Stomach (tissue), 4 donors: ENCODE data around the gene PEA15.

Experiments used
- POLR2AphosphoS5 ChIP-seq, 3 donors: sonication (generic); formaldehyde crosslinking; IDR thresholded peaks; one replicate each; pipeline ENCODE4 v1.6.1; 2016; ENCODE audit warnings: antibody characterized with exemption in 3 of 3
- TF ChIP-seq, protein P1 (sequence below), 7 experiments: fragments of 450-650 bp in 4 of 7; fragments of 200-600 bp in 3 of 7; sonication (generic) in 3 of 7; IDR thresholded peaks; one replicate each; pipeline ENCODE4 v1.5.1; 2016 to 2019; ENCODE audit warnings: antibody characterized with exemption in 7 of 7, control low read depth in 2 of 7, mild to moderate bottlenecking in 1 of 7

DNA sequence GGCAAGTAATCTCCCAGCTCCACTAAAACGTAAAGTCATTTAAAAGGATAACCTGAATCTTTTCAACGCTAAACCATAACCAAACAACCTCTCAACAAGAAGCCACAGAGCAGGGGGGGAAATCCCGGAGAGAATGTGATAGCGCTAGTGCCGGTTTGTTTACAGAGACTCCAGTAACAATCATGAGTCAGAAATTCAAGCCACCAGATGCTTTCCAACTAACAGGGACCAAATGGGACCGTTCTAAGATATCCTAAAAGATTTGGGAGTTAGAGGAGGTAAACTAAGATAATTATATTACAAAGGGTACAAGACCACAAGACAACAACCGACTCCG is 56.3 kb downstream of the PEA15 start:
- TF ChIP-seq, protein P1, sequence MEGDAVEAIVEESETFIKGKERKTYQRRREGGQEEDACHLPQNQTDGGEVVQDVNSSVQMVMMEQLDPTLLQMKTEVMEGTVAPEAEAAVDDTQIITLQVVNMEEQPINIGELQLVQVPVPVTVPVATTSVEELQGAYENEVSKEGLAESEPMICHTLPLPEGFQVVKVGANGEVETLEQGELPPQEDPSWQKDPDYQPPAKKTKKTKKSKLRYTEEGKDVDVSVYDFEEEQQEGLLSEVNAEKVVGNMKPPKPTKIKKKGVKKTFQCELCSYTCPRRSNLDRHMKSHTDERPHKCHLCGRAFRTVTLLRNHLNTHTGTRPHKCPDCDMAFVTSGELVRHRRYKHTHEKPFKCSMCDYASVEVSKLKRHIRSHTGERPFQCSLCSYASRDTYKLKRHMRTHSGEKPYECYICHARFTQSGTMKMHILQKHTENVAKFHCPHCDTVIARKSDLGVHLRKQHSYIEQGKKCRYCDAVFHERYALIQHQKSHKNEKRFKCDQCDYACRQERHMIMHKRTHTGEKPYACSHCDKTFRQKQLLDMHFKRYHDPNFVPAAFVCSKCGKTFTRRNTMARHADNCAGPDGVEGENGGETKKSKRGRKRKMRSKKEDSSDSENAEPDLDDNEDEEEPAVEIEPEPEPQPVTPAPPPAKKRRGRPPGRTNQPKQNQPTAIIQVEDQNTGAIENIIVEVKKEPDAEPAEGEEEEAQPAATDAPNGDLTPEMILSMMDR (IDR thresholded peaks at IDR 0.05), result no peak
- peak in 2 of 3 donors; percentile 21 to 40 for TF ChIP-seq POLR2AphosphoS5 (IDR thresholded peaks at IDR 0.05)
